Esophagus squamous epithelium (tissue), 5 donors: ENCODE measurements around the gene LCOR. TPM values are rescaled to one million over a fixed set of nuclear protein-coding genes. Genes with fewer than 3 reads are reported as not detected.

ENCODE experiments used
- DNase-seq: peaks from one replicate; lab custom pipeline; 2025; lab: John Stamatoyannopoulos, UW
- H3K27ac ChIP-seq, 4 donors: fragments of 200-600 bp; sonication (generic); one replicate each; pipeline ENCODE4 v1.5.1; 2016 to 2019; ENCODE audit warnings: mild to moderate bottlenecking in 1 of 4
- H3K27me3 ChIP-seq, 4 donors: fragments of 200-600 bp; sonication (generic); 1 replicate in 3 of 4; 2 replicates in 1 of 4; pipeline versions ENCODE4 v1.5.1 to v1.6.0; 2017 to 2021; ENCODE audit warnings: antibody characterized with exemption in 1 of 4
- H3K36me3 ChIP-seq, 3 donors: fragments of 200-600 bp; sonication (generic); one replicate each; pipeline ENCODE4 v1.5.1; 2016 to 2019
- H3K4me1 ChIP-seq, 3 donors: fragments of 200-600 bp; sonication (generic); one replicate each; pipeline ENCODE4 v1.5.1; 2017 to 2019
- H3K4me3 ChIP-seq, 4 donors: fragments of 200-600 bp; sonication (generic); 1 replicate in 3 of 4; 2 replicates in 1 of 4; pipeline ENCODE4 v1.5.1; 2016 to 2019; ENCODE audit warnings: mild to moderate bottlenecking in 2 of 4, moderate library complexity in 1 of 4
- H3K9me3 ChIP-seq, 3 donors: fragments of 200-600 bp; sonication (generic); one replicate each; pipeline ENCODE4 v1.5.1; 2016 to 2019
- CTCF ChIP-seq, 6 experiments: fragments of 450-650 bp in 4 of 6; fragments of 200-600 bp in 2 of 6; sonication (generic) in 2 of 6; IDR thresholded peaks; one replicate each; pipeline ENCODE4 v1.5.1; 2016 to 2019; ENCODE audit warnings: antibody characterized with exemption in 6 of 6, mild to moderate bottlenecking in 4 of 6, moderate library complexity in 4 of 6
- POLR2A ChIP-seq, 4 donors: fragments of 450-650 bp; IDR thresholded peaks; one replicate each; pipeline ENCODE4 v1.6.1; 2017; ENCODE audit warnings: antibody characterized with exemption in 4 of 4, mild to moderate bottlenecking in 4 of 4, moderate library complexity in 3 of 4
- WGBS, 2 donors: methylation state at CpG; one replicate each; pipeline ENCODE4 v1.1.5; 2018; 5-methylcytosine and 5-hydroxymethylcytosine counted together
- intact Hi-C: fragments of 100-400 bp; cut with DNase I; formaldehyde crosslinking; loops from one replicate; pipeline ENCODE4 v1.15.0; 2022
- small RNA-seq, 4 donors: library from RNA; depleted of rRNA; stranded (forward); fragments of <200 nt; gene quantifications; one replicate each; pipeline ENCODE3, GENCODE V24; 2016
- total RNA-seq, 4 donors: library from RNA; depleted of rRNA; stranded (reverse); fragments of >200 nt; gene quantifications; one replicate each; pipeline ENCODE4 v1.1.0, GENCODE V29; 2016
- donor health status: DM: yes; HTN: yes; CAD: no.

LCOR gene
- total RNA-seq, 4 donors from 2014 or later: 16.9 to 112 (median 30.4) TPM

- peaks cover 0 to 3% (median 0%) of the 10 kb centered on the region in 4 donors for H3K27me3 ChIP-seq
- H3K36me3 ChIP-seq: no peaks in the 10 kb centered on the region
- H3K4me1 ChIP-seq: peaks cover 0 to 6% (median 0%) of the 10 kb centered on the region in 3 donors
- WGBS, 2 donors: 76 to 82% methylated on average over 8 to 9 of the region's 14 CpGs
- intact Hi-C loops: no loop called here
- H3K27ac ChIP-seq: no peak overlapping the region
- TF ChIP-seq POLR2A (IDR thresholded peaks at IDR 0.05) (no peak), CTCF (IDR thresholded peaks at IDR 0.05) (no peak)
- H3K4me3 ChIP-seq: no peak overlapping the region
- H3K9me3 ChIP-seq: no peaks in the 10 kb centered on the region
- no peak for DNase-seq
These were observed 211.4 kb downstream of the LCOR start for GRCh38 chr10:97043563-97043855.

Small RNA genes within 50 kb of the gene (small RNA-seq; reads per million reads assigned to genes)
- gene HMGN2P35 (0 reads per million in 4 donors), gene MIR607 (0 to 0.30 (median 0.09) reads per million in 4 donors)

Other genes with a start within 250 kb of the LCOR start
- gene TM9SF3, start 245.3 kb upstream of the LCOR start, total RNA-seq: 10 to 100 TPM; 36.7 to 86.4 (median 72.4) TPM
- gene PIK3AP1, start 111.8 kb upstream of the LCOR start, total RNA-seq: 1 to 10 TPM in 3 of 4 donors, under 1 TPM in 1; 0.57 to 7.6 (median 3.7) TPM